ENCODE data around the gene FMO3. TPM values are rescaled to one million over a fixed set of nuclear protein-coding genes. Genes with fewer than 3 reads are reported as not detected.

FMO3 gene
- total RNA-seq (2014; rRNA removed; shearing (Covaris generic)) = 50.1 and 58.6 TPM in 2 replicates

GRCh38 chr1:171090604-171091003 lies at the start of gene FMO3:
FMO3 (plus strand) TSS chr1:171090905; CDS start chr1:171092659, 1,754 bp downstream.
- peak; percentile 81 for DNase-seq (ENCODE audit: low read depth)

GRCh38 chr1:171048014-171048413 lies 42.7 kb upstream of the FMO3 start:
- no peak for DNase-seq (ENCODE audit: low read depth)

DNA sequence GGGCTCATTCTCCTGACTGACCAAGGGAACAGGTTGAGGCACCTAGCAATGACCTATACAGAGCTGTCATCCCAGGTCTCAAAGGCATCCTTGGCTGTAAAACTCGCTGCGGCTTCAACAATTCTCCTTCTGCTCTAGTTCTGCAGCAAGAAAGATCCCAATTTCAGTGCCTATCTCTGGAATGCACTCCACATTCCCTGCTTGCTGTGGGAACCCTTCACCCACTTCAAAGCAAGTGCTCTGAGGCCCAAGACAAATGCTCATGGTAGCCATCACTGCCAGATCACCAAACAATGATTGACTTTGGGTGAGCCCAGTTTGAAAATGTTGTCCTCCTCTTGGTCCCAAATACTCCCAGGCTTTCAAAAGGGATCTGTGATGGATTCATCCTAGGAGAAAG lies 37.7 kb upstream of the FMO3 start:
- DNase-seq (ENCODE audit: low read depth) = no peak

DNA sequence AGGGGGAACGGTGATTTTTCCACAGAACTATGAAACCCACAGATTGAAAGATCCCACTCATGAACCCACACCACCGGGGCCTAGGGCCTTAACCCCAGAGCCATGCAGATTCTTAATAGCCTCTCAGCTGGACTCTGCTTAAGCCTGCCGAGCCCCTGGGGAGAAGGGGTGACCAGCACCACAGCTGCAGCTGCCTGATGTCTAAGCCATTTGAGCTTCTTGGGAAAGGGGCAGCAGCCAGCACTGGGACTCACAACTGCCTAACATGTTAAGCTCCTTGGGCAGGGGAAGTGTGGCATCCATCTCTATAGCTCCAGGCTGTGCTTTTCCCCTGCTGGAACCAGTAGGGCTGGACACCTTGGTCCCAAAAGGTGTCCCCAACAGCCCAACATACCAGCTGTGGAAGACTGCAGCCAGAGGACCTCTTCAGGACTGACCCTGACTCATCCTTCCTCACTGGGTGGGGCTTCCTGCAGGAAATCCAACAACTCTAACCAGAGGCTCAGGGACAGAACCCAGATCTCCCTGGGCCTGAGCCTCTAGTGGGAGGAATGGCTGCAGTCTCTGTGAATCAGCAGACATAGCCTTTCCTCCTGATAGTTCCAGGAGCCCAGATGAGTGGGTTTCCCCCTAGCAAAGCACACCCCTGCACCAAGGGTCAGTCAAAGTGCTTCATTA lies 34.6 kb upstream of the FMO3 start:
- DNase-seq (ENCODE audit: low read depth) = no peak

GRCh38 chr1:171061425-171062143 lies 29.1 kb upstream of the FMO3 start:
- no peak for DNase-seq (ENCODE audit: low read depth)

DNA sequence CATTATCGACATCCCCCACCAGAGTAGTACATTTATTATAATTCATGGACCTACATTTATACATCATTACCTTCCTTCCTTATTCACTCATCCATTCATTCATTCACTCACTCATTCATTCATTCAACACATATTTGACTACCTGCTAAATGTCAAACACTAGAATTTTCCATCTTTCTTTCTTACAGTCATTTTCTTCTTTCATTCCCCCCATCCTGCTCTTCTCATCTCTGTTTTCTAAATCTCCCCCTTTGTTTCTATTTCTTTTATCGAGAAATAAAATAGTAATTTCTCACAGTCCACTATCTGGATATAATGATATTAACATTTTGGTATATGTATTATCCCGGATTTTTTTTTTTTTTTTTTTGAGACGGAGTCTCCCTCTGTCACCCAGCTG lies 27.8 kb upstream of the FMO3 start:
- no peak for DNase-seq (ENCODE audit: low read depth)

DNA sequence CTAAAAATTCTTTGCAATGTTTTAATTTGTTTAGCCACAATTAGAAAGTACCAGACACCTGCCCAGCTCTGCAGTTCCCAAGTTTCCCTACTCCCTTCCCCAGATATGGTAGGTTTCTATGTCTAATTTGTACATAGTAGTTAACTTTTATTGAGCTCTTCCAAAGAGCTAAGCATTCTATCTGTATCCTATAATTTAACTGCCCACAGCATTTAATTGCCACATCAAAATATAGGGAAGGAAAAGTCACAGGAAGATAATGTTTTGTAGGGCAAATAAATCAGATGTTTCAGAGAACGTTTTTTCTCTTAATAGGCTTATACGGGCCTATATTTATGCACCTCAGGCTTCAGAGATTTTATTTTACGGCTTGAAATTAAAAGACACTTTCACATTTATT lies 15.7 kb upstream of the FMO3 start:
- DNase-seq (ENCODE audit: low read depth) = no peak

DNA sequence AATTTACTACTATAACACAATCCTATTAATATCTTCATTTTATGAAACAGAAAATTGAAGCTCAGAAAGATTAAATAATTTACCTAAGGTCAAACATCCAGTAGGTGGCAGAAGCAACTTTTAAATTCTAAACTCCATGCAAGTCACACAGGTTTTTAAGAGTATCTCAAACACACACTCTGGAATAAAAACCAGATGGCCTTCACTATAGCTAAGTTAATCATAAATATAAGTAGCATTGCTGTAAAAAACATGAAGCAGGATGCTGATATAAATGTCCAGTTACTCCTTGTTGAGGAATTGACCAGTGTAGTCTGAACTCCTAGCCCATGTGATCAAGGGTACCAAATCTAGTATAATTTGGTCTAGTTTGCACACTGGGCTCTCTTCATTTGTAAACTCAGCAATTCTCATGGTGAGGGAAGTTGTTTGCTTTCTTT lies 9.4 kb upstream of the FMO3 start:
- peak; percentile 38 for DNase-seq (ENCODE audit: low read depth)

DNA sequence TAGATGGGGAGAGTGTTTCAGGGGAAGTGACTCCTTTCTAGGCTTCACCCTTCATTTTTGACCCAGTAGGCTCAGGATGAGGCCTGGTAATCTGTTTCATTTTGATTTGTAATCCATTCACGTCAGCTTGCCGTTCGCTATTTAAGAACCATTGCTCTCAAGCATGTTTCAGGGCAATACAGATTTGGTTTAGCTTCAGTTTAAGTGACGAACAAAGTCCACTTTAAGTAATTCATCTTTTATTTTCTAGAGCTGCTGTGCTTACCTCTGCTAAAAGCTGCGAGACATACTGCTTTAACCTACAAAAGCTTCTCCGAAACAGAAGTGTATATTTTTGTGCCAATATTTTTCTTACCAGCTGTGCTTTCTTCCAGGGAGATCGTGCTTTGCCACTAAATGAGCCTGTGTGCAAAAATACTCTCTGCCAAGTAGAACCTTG lies 8.9 kb upstream of the FMO3 start:
- no peak for DNase-seq (ENCODE audit: low read depth)

DNA sequence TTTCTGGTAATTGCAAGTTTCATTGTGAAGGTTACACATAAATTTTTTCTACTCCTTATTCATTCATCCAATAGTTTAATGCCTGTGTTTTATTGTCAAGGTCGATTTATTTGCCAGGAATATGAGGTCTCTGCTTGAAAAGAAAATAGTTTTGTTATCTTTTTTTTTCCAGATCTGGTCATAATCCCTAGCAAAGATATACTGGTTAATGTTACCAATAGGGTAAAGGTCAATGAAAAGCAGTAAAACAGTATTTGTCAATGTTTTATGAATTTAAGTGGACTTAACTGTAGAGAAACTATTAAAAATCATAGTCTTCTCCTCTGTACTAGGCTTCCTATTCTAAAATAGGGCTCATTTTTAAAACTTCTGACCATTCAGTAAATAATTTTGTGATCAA lies 8.1 kb upstream of the FMO3 start:
- no peak for DNase-seq (ENCODE audit: low read depth)

DNA sequence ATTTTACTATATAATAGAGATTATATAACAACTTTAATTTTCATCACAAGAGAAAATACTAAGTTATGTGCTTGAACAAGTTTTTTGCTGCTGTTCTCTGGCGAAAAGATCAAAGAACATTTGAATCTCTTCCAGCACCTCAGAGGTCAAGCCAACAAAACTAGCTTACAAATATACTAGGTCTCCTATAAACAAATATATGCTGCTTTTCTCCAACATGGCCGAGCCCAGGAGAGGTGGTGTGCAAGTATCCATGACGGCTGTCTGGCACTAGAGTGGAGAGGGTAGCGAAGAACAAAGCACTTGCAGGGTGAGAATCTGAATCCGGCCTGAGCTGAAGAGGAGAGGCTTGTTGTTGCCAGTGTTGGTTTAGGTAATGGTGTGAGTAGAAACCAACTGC lies 7.5 kb upstream of the FMO3 start:
- DNase-seq (ENCODE audit: low read depth) = no peak

DNA sequence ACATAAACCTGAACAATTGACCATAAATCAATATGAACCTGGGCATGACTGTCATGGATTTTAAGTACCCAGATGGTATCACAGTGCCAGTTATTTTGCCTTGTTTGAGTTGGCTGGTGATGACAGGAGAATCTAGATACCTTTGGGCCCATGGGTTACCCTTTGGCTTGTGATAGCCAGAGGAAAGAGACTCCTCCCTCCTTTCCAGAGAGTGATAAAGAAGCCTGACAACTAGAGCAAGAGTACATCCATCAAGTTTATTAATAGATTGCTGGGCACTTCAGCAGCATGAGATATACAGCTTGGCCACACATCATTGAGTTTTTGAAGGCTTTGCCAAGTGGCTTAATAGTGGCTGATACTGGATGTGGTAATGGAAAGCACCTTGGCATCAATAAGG lies 6.6 kb upstream of the FMO3 start:
- no peak for DNase-seq (ENCODE audit: low read depth)

DNA sequence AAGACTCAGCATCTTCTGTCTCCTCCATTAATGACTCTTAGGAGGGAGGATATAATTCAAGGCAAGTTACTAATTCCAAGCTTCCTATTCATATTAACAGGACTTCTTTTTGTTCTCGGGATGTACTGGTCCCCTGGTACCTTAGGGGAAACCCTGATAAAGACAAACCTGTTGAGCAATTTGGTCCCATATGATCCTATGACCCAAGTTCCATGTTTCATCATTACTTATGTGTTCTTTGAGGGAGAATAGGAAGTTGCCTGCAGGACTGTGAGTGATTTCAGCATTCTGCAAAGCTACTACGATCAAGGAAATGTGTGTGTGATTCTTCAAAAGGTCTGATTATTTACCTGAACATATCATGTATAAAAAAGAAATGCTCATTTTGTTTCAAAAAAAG lies 5.8 kb upstream of the FMO3 start:
- DNase-seq (ENCODE audit: low read depth) = no peak

DNA sequence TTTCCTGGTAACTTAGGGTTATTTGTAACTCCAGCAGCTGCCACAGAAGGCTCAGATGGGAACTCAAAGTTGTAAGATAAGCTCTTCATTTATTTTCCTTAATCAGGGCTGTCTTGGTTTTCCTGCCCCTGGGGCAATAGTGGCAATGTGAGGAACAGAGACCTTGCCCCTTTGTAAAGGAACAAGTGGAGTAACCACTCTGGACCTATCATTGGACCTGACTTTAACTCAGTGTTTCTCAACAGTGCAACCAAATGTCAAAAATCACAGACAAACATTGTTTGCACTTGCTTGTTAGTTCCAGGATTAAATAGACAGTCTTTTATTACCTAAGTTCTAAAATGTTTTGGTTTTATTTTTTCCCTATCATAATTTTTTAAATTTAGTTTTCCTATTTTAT lies 2.8 kb upstream of the FMO3 start:
- no peak for DNase-seq (ENCODE audit: low read depth)

DNA sequence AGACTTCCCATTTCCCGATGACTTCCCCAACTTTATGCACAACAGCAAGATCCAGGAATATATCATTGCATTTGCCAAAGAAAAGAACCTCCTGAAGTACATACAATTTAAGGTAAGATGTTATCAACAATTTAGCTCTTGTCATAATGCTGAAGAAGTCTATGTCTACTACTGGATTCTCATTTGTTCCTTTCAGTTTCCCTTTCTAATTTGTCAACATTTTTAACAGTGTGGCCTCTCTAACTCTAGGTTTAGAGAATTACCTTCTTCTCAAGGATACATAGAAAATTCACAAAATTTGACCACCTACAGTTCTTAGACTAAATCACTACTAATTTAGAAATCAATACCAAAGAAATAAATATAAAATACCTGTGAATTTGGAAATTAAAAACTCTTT lies 13.2 kb downstream of the FMO3 start:
- DNase-seq (ENCODE audit: low read depth) = no peak

GRCh38 chr1:171107262-171107940 lies 16.7 kb downstream of the FMO3 start:
- DNase-seq (ENCODE audit: low read depth) = no peak

GRCh38 chr1:171107969-171108368 lies 17.3 kb downstream of the FMO3 start:
- DNase-seq (ENCODE audit: low read depth) = no peak

DNA sequence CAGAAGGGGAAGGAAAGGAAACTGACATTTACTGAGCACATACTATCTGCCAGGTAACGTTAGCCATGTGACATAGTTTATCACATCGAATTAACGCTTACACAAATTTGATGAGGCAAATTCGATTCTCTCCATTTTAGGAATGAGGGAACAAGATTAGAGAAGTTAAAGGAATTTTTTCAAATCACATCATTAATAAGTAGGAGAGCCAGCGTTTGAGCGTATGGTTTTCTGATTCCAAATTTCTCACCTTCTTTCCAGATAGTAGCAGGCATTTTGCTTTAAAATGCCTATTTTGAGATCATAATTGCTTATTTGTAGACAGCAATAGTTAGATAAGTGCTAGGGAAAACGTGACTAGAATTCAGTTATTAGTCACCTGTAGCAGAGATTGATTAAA lies 19.3 kb downstream of the FMO3 start:
- DNase-seq (ENCODE audit: low read depth) = no peak

- no peak for DNase-seq (ENCODE audit: low read depth)
Observed at GRCh38 chr1:171110621-171111326, 20.1 kb downstream of the FMO3 start.

GRCh38 chr1:171112119-171112518 lies 21.4 kb downstream of the FMO3 start:
- no peak for DNase-seq (ENCODE audit: low read depth)

- no peak for DNase-seq (ENCODE audit: low read depth)
Observed at GRCh38 chr1:171113382-171113781, 22.7 kb downstream of the FMO3 start.

DNA sequence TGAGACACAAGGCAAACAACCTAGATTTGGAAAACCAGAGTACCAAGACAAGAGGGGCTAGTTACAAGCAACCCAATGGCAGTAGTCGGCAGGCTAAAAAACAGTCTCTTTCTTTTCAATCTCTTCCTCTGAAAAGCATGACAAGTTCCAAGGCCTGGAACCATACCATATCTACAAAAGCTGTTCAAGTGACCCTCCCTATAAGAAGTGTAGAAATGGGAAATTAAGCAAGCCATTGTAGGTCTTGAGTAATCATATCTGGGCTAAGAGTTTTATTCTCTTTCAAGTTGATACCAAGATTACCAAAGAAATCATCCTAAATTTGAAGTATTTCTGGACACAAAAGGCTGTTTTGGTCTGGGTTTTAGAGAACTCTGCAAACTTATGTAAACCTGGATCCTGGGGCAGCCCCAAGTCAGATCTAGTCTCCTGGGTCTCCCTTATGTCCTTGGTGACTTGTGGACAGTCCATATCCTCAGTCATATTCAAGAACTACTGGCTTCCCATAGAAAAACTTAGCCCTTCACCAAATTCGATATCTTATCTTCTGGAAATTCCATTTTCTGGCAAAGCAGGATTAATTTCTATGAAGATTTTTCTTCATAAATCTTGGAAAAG lies 24.7 kb downstream of the FMO3 start:
- DNase-seq (ENCODE audit: low read depth) = no peak

Data from RPMI7951 (cell line).